Lower leg skin (tissue), 4 donors: ENCODE results near the gene EGFL7. TPM values are rescaled to one million over a fixed set of nuclear protein-coding genes. Genes with fewer than 3 reads are reported as not detected.

Source experiments
- DNase-seq, 2 donors: peaks; one replicate each; pipeline ENCODE4 v3.0.0-alpha.2; 2019; ENCODE audit warnings: low spot score in 2 of 2
- H3K4me3 ChIP-seq: fragments of 200-600 bp; sonication (generic); 2 replicates; pipeline ENCODE4 v1.5.1; 2017; ENCODE audit warnings: mild to moderate bottlenecking, low read depth; ENCODE audit not compliant: poor library complexity, severe bottlenecking
- POLR2A ChIP-seq, 2 donors: fragments of 450-650 bp; IDR thresholded peaks; one replicate each; pipeline ENCODE4 v1.6.1; 2016 to 2017; ENCODE audit warnings: antibody characterized with exemption in 2 of 2, mild to moderate bottlenecking in 1 of 2, moderate library complexity in 1 of 2
- WGBS, 2 donors: methylation state at CpG; one replicate each; pipeline ENCODE4 v1.1.5; 2018; 5-methylcytosine and 5-hydroxymethylcytosine counted together
- intact Hi-C: fragments of 100-400 bp; cut with DNase I; formaldehyde crosslinking; loops from one replicate; pipeline ENCODE4 v1.15.0; 2023; ENCODE audit warnings: low total_unique reads
- total RNA-seq, 4 donors: library from RNA; depleted of rRNA; stranded (reverse); fragments of >200 nt; gene quantifications; one replicate each; pipeline ENCODE4 v1.1.0, GENCODE V29; 2016
- TF ChIP-seq, protein P1 (sequence below), 3 donors: fragments of 450-650 bp; IDR thresholded peaks; one replicate each; pipeline ENCODE4 v1.5.1; 2016; ENCODE audit warnings: antibody characterized with exemption in 3 of 3, mild to moderate bottlenecking in 3 of 3, moderate library complexity in 2 of 3

EGFL7 gene
- total RNA-seq, 4 donors from 2014 or later, result 27.8 to 62.2 (median 46.2) TPM

DNA sequence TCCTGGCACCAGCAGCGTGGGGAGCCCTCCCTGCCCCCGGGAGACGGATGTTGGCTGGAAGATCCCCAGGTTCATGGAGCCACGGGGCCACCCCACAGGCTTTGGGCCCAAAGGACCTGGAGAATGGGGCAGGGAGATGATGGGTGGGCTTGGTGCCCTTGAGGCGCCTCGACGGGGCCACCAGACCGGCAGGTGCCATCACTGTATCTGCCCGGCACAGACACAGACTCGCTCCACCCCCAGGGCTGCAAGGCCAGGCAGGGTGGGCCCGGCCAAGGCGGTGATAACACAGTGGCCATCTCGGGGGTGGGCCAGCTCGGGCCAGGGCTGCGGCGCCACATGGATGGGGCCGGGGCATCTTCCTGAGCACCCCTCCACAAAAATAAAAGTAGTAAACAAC, 35.0 kb upstream of the EGFL7 start:
- intact Hi-C loops, result loop anchor here (5.0 kb wide), 1 partner anchor 85 kb away; no protein-coding TSS in a partner anchor
- no peak overlapping the region for H3K4me3 ChIP-seq
- 60 to 68% methylated on average over 14 to 17 of the region's 17 CpGs for WGBS, 2 donors
- no peak for TF ChIP-seq POLR2A (IDR thresholded peaks at IDR 0.05)
- TF ChIP-seq, protein P1, sequence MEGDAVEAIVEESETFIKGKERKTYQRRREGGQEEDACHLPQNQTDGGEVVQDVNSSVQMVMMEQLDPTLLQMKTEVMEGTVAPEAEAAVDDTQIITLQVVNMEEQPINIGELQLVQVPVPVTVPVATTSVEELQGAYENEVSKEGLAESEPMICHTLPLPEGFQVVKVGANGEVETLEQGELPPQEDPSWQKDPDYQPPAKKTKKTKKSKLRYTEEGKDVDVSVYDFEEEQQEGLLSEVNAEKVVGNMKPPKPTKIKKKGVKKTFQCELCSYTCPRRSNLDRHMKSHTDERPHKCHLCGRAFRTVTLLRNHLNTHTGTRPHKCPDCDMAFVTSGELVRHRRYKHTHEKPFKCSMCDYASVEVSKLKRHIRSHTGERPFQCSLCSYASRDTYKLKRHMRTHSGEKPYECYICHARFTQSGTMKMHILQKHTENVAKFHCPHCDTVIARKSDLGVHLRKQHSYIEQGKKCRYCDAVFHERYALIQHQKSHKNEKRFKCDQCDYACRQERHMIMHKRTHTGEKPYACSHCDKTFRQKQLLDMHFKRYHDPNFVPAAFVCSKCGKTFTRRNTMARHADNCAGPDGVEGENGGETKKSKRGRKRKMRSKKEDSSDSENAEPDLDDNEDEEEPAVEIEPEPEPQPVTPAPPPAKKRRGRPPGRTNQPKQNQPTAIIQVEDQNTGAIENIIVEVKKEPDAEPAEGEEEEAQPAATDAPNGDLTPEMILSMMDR (IDR thresholded peaks at IDR 0.05), result no peak
- no peak for DNase-seq

DNA sequence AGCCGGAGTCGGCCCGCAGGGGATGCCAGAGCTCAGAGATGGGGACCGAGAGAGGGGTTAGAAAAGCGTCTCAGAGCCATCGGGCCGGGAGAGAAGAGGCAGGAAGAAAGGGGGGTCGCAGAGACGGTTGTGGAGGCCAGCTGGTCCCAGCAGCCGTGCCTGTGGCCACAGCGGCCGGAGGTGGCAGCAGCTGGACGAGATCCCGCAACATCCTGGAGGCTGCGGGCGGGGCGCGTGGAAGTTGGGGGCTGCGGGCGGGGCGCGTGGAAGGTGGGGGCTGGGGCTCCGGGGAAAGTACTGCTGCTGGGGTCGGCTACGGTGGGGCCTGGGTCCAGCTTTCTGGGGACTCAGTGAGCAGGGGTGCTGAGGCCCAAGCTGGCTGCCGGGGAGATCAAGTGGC, 34.4 kb upstream of the EGFL7 start:
- TF ChIP-seq POLR2A (IDR thresholded peaks at IDR 0.05), result no peak
- TF ChIP-seq, protein P1 (IDR thresholded peaks at IDR 0.05), result no peak
- no peak for DNase-seq
- intact Hi-C loops, result loop anchor here (5.0 kb wide), 1 partner anchor 86 kb away; no protein-coding TSS in a partner anchor
- H3K4me3 ChIP-seq, result no peak overlapping the region
- 66 to 70% methylated on average over 26 of the region's 26 CpGs for WGBS, 2 donors

DNA sequence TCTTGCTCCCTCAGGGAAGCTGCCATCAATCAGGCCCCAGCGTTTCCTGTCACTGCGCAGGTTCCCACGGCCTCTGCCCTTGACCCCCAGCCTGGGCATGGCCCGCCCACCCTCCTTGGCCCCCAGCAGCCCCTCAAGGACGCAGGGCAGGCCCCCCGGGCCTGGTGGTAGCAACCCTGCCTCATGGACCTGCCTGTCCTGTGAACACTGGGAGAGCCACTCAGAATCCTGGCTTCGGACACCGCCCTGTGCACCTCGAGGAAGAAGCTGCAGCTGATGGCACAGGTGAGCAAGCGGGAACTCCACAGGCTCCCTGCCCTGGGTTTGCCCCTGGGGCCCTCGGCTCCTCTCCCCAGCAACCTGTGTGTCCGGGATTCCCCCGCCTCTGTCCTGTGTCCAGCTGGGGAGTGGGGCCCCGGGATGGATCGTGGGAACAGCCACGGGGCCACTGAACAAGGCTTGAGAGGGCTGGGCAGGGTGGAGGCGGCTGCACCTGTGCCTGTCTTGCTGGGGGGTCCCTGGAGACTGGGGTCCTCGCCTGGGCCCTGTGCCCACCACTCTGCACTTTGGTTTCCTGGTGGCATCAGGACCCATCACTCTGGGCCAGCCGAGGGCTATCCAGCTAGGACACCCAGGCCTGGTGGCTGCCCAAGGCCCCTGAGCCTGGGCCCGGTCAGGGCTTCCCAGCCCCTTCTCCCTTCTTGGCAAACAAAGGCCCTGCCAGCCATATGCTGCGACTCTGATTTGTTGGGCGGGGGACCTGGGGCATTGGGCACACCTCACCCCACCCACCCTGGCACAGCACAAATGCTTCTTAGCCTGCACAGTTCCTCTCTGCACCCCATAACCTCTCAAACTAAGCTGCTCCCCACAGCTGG, 33.5 kb upstream of the EGFL7 start:
- no peak for TF ChIP-seq POLR2A (IDR thresholded peaks at IDR 0.05)
- TF ChIP-seq, protein P1 (IDR thresholded peaks at IDR 0.05), result no peak
- intact Hi-C loops, result loop anchor here (5.0 kb wide), 1 partner anchor 87 kb away; no protein-coding TSS in a partner anchor
- 53 to 67% methylated on average over 11 to 20 of the region's 22 CpGs for WGBS, 2 donors
- H3K4me3 ChIP-seq, result no peak overlapping the region
- DNase-seq, result no peak

DNA sequence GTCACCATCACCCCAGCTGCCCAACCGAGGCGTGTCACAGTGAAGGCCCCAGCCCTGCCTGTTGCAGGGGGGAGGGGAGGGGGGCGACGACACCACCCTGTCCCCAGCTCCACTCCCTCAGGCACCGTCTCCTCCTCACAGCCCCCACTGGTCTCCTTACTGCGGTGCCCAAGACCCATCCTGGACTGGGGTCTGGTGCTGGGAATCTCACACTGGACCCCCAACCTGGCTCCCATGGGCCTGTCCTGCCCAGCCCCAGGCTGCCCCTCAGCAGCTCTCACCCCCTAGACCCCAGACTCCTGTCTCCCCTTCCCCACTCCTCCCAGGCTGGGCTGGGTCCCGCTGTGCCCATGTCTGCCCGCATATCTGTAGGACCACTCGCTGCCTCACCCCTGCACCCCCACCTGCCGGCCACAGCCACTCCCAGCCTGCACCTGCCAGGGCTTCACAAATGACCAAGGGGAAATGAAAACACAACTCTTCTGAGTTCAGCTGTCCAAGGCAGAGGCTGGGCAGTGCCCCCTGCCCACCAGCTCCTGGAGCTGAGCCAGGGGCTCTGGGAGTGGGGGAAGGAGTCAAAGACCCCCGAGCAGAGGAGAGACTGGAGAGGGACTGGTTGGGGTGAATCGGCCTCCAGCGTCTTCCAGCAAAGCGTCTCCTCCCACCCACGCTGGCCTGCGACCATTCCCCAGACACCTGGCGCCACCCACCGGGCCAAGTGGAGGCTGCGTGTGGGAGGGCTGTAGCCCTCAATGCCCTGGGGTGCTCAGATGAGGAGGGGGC, 32.6 kb upstream of the EGFL7 start:
- no peak for DNase-seq
- intact Hi-C loops, result loop anchor here (2.0 to 5.0 kb wide), 2 partner anchors 88 to 143 kb away; no protein-coding TSS in a partner anchor
- no peak for TF ChIP-seq POLR2A (IDR thresholded peaks at IDR 0.05)
- TF ChIP-seq, protein P1 (IDR thresholded peaks at IDR 0.05), result no peak
- no peak overlapping the region for H3K4me3 ChIP-seq
- WGBS, 2 donors, result 27 to 39% methylated on average over 19 of the region's 19 CpGs

DNA sequence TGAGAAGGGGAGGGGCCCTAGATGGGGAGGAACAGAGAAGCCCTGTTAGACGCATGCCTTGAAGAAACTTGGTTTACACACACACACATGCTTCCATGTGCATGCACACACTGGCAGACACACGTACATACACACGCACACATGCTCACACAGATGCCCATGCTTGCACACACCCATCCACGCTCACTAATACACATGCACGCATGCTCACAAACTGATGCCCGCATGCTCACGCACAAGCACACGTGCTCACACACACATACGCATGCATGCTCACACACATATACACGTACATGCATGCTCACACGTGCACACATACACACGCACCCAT, 32.1 kb upstream of the EGFL7 start:
- H3K4me3 ChIP-seq, result no peak overlapping the region
- WGBS, 2 donors, result 52 to 58% methylated on average over 12 of the region's 12 CpGs
- no peak for TF ChIP-seq POLR2A (IDR thresholded peaks at IDR 0.05)
- TF ChIP-seq, protein P1 (IDR thresholded peaks at IDR 0.05), result no peak
- no peak for DNase-seq
- intact Hi-C loops, result loop anchor here (2.0 kb wide), 1 partner anchor 144 kb away; no protein-coding TSS in a partner anchor
